HepG2 (cell line): ENCODE results near the gene HSP90AB1. TPM values are rescaled to one million over a fixed set of nuclear protein-coding genes. Genes with fewer than 3 reads are reported as not detected.

Source experiments
- ASH2L ChIP-seq: fragments of 300-600, 200-600 bp; sonication (generic); IDR thresholded peaks from 2 replicates; pipeline ENCODE4 v1.7.0; 2017; ENCODE audit warnings: low read depth, mild to moderate bottlenecking, moderate library complexity, mixed read lengths, low read length; ENCODE audit not compliant: insufficient read length
- CENPBD1 ChIP-seq: sonication (generic); formaldehyde crosslinking; IDR thresholded peaks from 2 replicates; pipeline ENCODE4 v1.8.0; 2022; ENCODE audit warnings: missing genetic modification reagents, low read depth, mild to moderate bottlenecking, borderline replicate concordance
- HMGA1 ChIP-seq: sonication (generic); formaldehyde crosslinking; conservative IDR thresholded peaks from 2 replicates; pipeline ENCODE4 v1.4.0; 2020; ENCODE audit warnings: missing genetic modification reagents
- JUND ChIP-seq: sonication (generic); formaldehyde crosslinking; IDR thresholded peaks from 2 replicates; pipeline ENCODE4 v1.8.0; 2022; ENCODE audit warnings: mild to moderate bottlenecking, missing genetic modification reagents
- LCORL ChIP-seq, 2 experiments: fragments of 450-650 bp in 1 of 2; sonication (generic) in 1 of 2; formaldehyde crosslinking in 1 of 2; IDR thresholded peaks; 2 replicates each; pipeline versions ENCODE4 v1.5.0 to v1.6.1; 2017 to 2020; ENCODE audit warnings: antibody characterized with exemption in 1 of 2, missing genetic modification reagents in 1 of 2
- MAFK ChIP-seq, 2 experiments: IDR thresholded peaks in 1 of 2; conservative IDR thresholded peaks in 1 of 2; 2 replicates each; pipeline ENCODE4 v1.6.1; 2011; ENCODE audit warnings: improper control_type of control experiment in 2 of 2, low read length in 2 of 2
- MLLT10 ChIP-seq: sonication (generic); formaldehyde crosslinking; IDR thresholded peaks from 2 replicates; pipeline ENCODE4 v1.4.0; 2020; ENCODE audit warnings: missing genetic modification reagents
- MYC ChIP-seq: sonication (generic); formaldehyde crosslinking; IDR thresholded peaks from 2 replicates; pipeline ENCODE4 v1.9.0; 2021; ENCODE audit warnings: missing genetic modification reagents, borderline replicate concordance
- NFYC ChIP-seq: IDR thresholded peaks from 2 replicates; pipeline ENCODE4 v1.6.1; 2016; ENCODE audit warnings: missing genetic modification reagents, missing compliant biosample characterization
- RXRA ChIP-seq: sonication (generic); formaldehyde crosslinking; IDR thresholded peaks from 2 replicates; pipeline ENCODE4 v1.5.1; 2020; ENCODE audit warnings: missing genetic modification reagents
- SMAD3 ChIP-seq: sonication (generic); formaldehyde crosslinking; IDR thresholded peaks from 2 replicates; pipeline ENCODE4 v1.4.0; 2020; ENCODE audit warnings: missing genetic modification reagents
- SRY ChIP-seq: sonication (generic); formaldehyde crosslinking; IDR thresholded peaks from 2 replicates; pipeline ENCODE4 v1.8.0; 2022; ENCODE audit warnings: mild to moderate bottlenecking, missing genetic modification reagents
- TGIF2 ChIP-seq: IDR thresholded peaks from 2 replicates; pipeline ENCODE4 v1.6.1; 2016; ENCODE audit warnings: control low read depth, missing compliant biosample characterization
- TRAFD1 ChIP-seq: sonication (generic); formaldehyde crosslinking; IDR thresholded peaks from 2 replicates; pipeline ENCODE4 v1.5.1; 2020; ENCODE audit warnings: missing genetic modification reagents, mild to moderate bottlenecking, borderline replicate concordance
- ZBTB39 ChIP-seq: sonication (generic); formaldehyde crosslinking; IDR thresholded peaks from 2 replicates; pipeline ENCODE4 v1.5.0; 2020; ENCODE audit warnings: missing genetic modification reagents
- ZFP41 ChIP-seq: sonication (generic); formaldehyde crosslinking; IDR thresholded peaks from 2 replicates; pipeline ENCODE4 v1.4.0; 2020; ENCODE audit warnings: mild to moderate bottlenecking, missing genetic modification reagents, borderline replicate concordance
- ZFP82 ChIP-seq: sonication (generic); formaldehyde crosslinking; IDR thresholded peaks from 2 replicates; pipeline ENCODE4 v1.5.1; 2020; ENCODE audit warnings: mild to moderate bottlenecking, missing genetic modification reagents, borderline replicate concordance
- ZNF10 ChIP-seq: sonication (generic); formaldehyde crosslinking; IDR thresholded peaks from 2 replicates; pipeline ENCODE4 v1.4.0; 2020; ENCODE audit warnings: mild to moderate bottlenecking, low read depth, missing genetic modification reagents, borderline replicate concordance
- ZNF333 ChIP-seq: sonication (generic); formaldehyde crosslinking; IDR thresholded peaks from 2 replicates; pipeline ENCODE4 v1.4.0; 2020; ENCODE audit warnings: mild to moderate bottlenecking, missing genetic modification reagents, borderline replicate concordance
- ZNF891 ChIP-seq: sonication (generic); formaldehyde crosslinking; IDR thresholded peaks from 2 replicates; pipeline ENCODE4 v1.5.0; 2020; ENCODE audit warnings: mild to moderate bottlenecking, missing genetic modification reagents
- polyA plus RNA-seq, 8 experiments: library from polyadenylated mRNA; depleted of rRNA in 3 of 8; stranded (reverse) in 7 of 8; unstranded in 1 of 8; fragments of >200 nt; fragmentation: Illumina TruSeq in 4 of 8; extraction: Trizol in 4 of 8; gene quantifications; 2 replicates each; pipeline versions ENCODE4 v1.2.1 to v1.2.3, GENCODE V29; 2011 to 2016; ENCODE audit warnings: low read depth in 4 of 8, missing spikeins in 1 of 8, mixed read lengths in 1 of 8; ENCODE audit not compliant: insufficient read depth in 1 of 8
- total RNA-seq, 5 experiments: library from RNA; depleted of rRNA; stranded (reverse); fragments of >200 nt; fragmentation: Illumina TruSeq; extraction: Trizol; gene quantifications; 2 replicates each; pipeline ENCODE4 v1.2.3, GENCODE V29; 2016; ENCODE audit warnings: low read depth in 1 of 5
- TF ChIP-seq, protein P1 (sequence below): sonication (generic); formaldehyde crosslinking; IDR thresholded peaks from 2 replicates; pipeline ENCODE4 v1.4.0; 2020; ENCODE audit warnings: missing genetic modification reagents

HSP90AB1 gene
- total and polyA plus RNA-seq, 2 of the 13 experiments (the other 11 are each of a cell fraction or from before 2014, with no cell fraction given) = 1,325 to 1,472 TPM

GRCh38 chr6:44246663-44247337 lies at the start of gene HSP90AB1 (continued):
- TF ChIP-seq TRAFD1 (CRISPR knock-in tag) (no peak), MLLT10 (CRISPR knock-in tag) (0 out of 2 replicates have a peak, but pooled peaks have one; percentile 68), JUND (CRISPR knock-in tag) (peak; percentile 84), ZNF333 (no peak), RXRA (no peak), MAFK (conservative IDR thresholded peaks at IDR 0.05 in 1 of 2, IDR thresholded peaks at IDR 0.05 in 1 of 2; ENCODE audit: low read length in 2 of 2) (peak; percentile 34 to 55), TGIF2 (CRISPR knock-in tag) (peak; percentile 86), ZNF891 (CRISPR knock-in tag) (0 out of 2 replicates have a peak, but pooled peaks have one; percentile 54), ZFP82 (CRISPR knock-in tag) (no peak), ZFP41 (CRISPR knock-in tag) (0 out of 2 replicates have a peak, but pooled peaks have one; percentile 60), MYC (CRISPR knock-in tag) (peak; percentile 79), ASH2L (peak; percentile 83), SRY (CRISPR knock-in tag) (peak; percentile 93), CENPBD1 (CRISPR knock-in tag) (no peak; the same call in 1 of the 2 replicates), ZNF10 (CRISPR knock-in tag) (no peak), ZBTB39 (CRISPR knock-in tag) (no peak), SMAD3 (CRISPR knock-in tag) (peak; percentile 89; the same call in 1 of the 2 replicates), NFYC (CRISPR knock-in tag) (no peak; the same call in 1 of the 2 replicates), LCORL (IDR thresholded peaks at IDR 0.05) (no peak), LCORL (CRISPR knock-in tag; IDR thresholded peaks at IDR 0.05) (no peak; the same call in 1 of the 2 replicates), HMGA1 (CRISPR knock-in tag) (no peak)
- TF ChIP-seq, protein P1, sequence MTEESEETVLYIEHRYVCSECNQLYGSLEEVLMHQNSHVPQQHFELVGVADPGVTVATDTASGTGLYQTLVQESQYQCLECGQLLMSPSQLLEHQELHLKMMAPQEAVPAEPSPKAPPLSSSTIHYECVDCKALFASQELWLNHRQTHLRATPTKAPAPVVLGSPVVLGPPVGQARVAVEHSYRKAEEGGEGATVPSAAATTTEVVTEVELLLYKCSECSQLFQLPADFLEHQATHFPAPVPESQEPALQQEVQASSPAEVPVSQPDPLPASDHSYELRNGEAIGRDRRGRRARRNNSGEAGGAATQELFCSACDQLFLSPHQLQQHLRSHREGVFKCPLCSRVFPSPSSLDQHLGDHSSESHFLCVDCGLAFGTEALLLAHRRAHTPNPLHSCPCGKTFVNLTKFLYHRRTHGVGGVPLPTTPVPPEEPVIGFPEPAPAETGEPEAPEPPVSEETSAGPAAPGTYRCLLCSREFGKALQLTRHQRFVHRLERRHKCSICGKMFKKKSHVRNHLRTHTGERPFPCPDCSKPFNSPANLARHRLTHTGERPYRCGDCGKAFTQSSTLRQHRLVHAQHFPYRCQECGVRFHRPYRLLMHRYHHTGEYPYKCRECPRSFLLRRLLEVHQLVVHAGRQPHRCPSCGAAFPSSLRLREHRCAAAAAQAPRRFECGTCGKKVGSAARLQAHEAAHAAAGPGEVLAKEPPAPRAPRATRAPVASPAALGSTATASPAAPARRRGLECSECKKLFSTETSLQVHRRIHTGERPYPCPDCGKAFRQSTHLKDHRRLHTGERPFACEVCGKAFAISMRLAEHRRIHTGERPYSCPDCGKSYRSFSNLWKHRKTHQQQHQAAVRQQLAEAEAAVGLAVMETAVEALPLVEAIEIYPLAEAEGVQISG (CRISPR knock-in tag) = peak; percentile 73
